ENCODE results near the gene MTHFSD. TPM values are rescaled to one million over a fixed set of nuclear protein-coding genes. Genes with fewer than 3 reads are reported as not detected.

MTHFSD gene
- total RNA-seq, 2 experiments from 2014 or later: 22.6 to 25.0 TPM

GRCh38 chr16:86498155-86498670, 56.8 kb downstream of the MTHFSD start:
- CTCF ChIA-PET: no interaction called here
- POLR2A ChIA-PET: no interaction called here

- ChIA-PET POLR2A (no interaction called here), CTCF (no interaction called here)
These were observed 57.4 kb downstream of the MTHFSD start for GRCh38 chr16:86497551-86498021.

- ChIA-PET POLR2A (no interaction called here), CTCF (no interaction called here)
These were observed 58.0 kb downstream of the MTHFSD start for GRCh38 chr16:86496929-86497461.

DNA sequence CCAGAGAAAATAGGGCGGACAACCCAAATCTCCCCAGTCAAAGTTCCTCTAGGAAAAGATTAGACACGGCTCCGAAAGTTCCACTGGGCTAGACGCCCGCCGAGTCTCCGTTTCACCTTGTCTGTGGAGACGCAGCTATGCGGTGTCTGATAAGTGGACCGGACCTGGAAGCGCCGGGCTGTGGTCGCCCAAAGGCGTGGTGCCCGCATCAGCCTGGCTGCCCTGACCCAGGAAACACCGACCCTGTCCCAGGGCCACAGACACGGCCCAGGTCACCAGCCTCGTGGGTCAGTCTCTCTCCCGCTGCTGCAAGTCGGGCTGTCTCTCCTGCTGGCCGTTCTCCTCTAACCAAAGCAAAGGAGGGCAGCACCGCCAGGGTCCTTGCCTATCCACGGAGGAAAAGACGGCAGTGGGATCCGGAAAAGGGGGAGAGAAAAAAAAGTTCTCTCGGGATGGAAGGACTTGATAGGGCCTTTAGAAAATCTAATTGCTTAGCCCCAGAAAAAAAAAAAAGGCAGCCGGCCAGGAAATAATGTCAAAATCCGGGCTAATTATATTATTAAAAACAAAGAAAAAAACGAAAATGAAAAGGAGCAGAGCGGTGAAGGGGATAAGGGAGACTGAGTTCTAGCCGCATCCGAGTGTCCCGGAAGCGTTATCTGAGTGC, 58.6 kb downstream of the MTHFSD start:
- ChIA-PET POLR2A (no interaction called here), CTCF (no interaction called here)

DNA sequence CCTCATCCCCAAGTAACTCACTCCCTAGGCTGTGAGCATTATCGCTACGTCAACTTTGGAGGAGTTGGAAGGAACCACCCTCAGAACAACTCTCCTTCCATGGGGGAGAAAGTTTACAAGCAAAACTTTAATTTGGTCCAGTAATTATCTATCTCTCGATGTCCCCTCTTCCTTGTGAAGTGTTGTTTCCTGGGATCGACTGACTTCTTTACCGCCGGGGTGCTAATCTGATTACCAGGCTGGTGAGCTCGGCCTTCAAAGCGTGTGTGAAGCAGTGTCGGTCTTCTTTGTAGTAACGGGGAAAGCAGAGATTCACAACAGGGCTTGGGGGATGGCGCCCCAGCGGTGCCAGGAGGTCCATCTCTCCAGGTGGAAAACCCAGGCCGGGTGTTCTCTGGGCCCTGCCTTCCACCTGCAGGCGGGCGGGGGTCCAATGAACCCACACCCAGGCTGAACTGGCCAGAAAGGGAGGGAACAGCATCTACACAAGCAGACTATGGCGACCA, 59.2 kb downstream of the MTHFSD start:
- ChIA-PET POLR2A (no interaction called here), CTCF (no interaction called here)

- CTCF ChIA-PET: no interaction called here
- POLR2A ChIA-PET: no interaction called here
These were observed 59.7 kb downstream of the MTHFSD start for GRCh38 chr16:86495357-86495701.

GRCh38 chr16:86494565-86495356, 60.3 kb downstream of the MTHFSD start:
- ChIA-PET POLR2A (no interaction called here), CTCF (no interaction called here)

DNA sequence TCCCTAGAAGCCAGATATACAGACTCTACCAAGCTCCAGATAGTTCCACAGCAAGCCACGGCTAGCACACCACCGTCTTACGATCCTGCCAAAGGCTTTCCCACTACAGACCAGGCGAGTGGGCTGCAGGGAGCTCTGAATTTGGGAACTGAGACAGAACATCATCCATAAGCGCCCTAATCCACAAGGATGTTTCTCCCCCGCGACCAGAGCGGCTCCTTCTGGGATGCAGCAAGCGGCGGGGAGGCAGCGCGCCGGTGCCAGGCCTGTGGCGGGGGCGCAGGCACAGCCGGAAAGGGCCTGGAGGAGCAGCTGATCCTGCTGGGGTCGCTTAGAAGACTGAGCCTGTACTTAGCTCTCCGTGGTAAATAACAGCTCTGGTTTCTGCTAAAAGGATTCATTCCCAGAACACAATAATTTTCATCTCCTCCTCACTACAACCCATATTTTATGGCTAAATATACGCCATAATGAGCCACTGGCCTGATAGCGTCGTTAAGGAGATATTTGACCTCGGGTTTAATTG, 60.9 kb downstream of the MTHFSD start:
- ChIA-PET POLR2A (no interaction called here), CTCF (no interaction called here)

- ChIA-PET POLR2A (no interaction called here), CTCF (no interaction called here)
These were observed 61.9 kb downstream of the MTHFSD start for GRCh38 chr16:86492961-86493629.

GRCh38 chr16:86492267-86492960, 62.6 kb downstream of the MTHFSD start:
- POLR2A ChIA-PET: no interaction called here
- CTCF ChIA-PET: no interaction called here

- CTCF ChIA-PET: no interaction called here
These were observed 63.4 kb downstream of the MTHFSD start for GRCh38 chr16:86491640-86492023.

DNA sequence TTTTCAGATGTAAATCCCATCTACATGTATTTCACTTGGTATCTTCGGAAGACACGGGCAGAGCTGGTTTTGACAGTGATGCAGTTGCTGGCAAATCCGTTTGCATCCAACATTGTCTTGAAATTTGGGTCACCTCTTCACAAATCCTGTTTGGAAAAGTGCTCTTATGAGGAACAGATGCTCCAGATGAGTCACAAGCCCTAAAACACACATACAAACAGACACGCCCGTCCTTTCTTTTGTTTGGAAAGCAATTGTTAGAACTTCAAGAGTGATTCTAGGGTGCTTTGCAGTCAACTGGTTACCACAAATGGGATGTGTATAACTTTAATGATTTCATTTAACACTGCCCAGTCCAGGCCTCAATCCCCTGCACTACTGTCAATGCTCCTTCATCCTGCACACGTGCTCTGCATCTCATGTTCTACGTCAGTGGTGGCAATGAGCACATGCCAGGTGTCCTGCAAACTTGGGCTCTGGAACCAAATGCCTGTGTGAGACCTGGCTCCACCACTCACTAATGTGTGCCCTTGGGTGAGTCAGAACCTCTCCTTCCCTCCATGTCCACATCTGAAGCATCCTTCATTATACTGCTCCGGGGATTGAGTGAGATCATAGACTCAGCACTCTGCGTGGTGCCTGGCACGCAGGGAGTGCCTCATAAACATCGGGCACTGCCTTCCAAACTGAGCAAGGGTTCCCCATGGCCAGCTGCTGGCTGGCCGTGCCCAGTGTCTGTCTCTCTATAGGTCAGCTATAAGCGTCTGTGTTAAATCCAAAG, 64.0 kb downstream of the MTHFSD start:
- ChIA-PET POLR2A (no interaction called here), CTCF (no interaction called here)

More at GRCh38 chr16:86491640-86492023, 63.4 kb downstream of the MTHFSD start:
- POLR2A ChIA-PET: no interaction called here

- POLR2A ChIA-PET: no interaction called here
These were observed 69.3 kb downstream of the MTHFSD start for GRCh38 chr16:86485746-86486145.

GRCh38 chr16:86484240-86484639, 70.8 kb downstream of the MTHFSD start:
- POLR2A ChIA-PET: no interaction called here
- CTCF ChIA-PET: no interaction called here

More at GRCh38 chr16:86485746-86486145, 69.3 kb downstream of the MTHFSD start:
- CTCF ChIA-PET: no interaction called here

- ChIA-PET CTCF (no interaction called here), POLR2A (no interaction called here)
These were observed 73.4 kb downstream of the MTHFSD start for GRCh38 chr16:86481607-86482006.

- ChIA-PET CTCF (no interaction called here), POLR2A (no interaction called here)
These were observed 74.6 kb downstream of the MTHFSD start for GRCh38 chr16:86480444-86480843.

Measured in activated CD8-positive, alpha-beta memory T cell treated with anti-CD3 and anti-CD28 coated beads for 36 hours (primary cell).